Heart left ventricle (tissue), 16 donors: ENCODE measurements around the gene ELF3. TPM values are rescaled to one million over a fixed set of nuclear protein-coding genes. Genes with fewer than 3 reads are reported as not detected.
"Not testable (repeated sequence)": the region's sequence is repeated elsewhere in the genome, so short reads cannot be mapped to it uniquely, and the experiment has no call there.

Source experiments
- ATAC-seq, 4 donors: fragments of 200-7000 bp; cut with Tn5 transposase; one replicate each; pipeline ENCODE4 v1.9.1; 2020 to 2022; ENCODE audit warnings: moderate library complexity in 4 of 4, mild to moderate bottlenecking in 3 of 4, moderate number of reproducible peaks in 1 of 4
- DNase-seq, 5 donors: peaks; one replicate each; pipeline ENCODE4 v3.0.0-alpha.2; 2020
- H3K27ac ChIP-seq, 12 donors: fragments of 200-600 bp; sonication (generic) in 4 of 12; one replicate each; pipeline versions ENCODE4 v1.5.0 to v1.8.0; 2016 to 2022; ENCODE audit warnings: mild to moderate bottlenecking in 2 of 12
- H3K27me3 ChIP-seq, 9 donors: fragments of 200-600 bp; sonication (generic) in 2 of 9; one replicate each; pipeline versions ENCODE4 v1.5.1 to v1.8.0; 2016 to 2022; ENCODE audit warnings: mild to moderate bottlenecking in 3 of 9
- H3K36me3 ChIP-seq, 9 donors: fragments of 200-600 bp; sonication (generic) in 2 of 9; one replicate each; pipeline versions ENCODE4 v1.5.0 to v1.8.0; 2018 to 2022; ENCODE audit warnings: mild to moderate bottlenecking in 2 of 9
- H3K4me1 ChIP-seq, 12 donors: fragments of 200-600 bp; sonication (generic) in 4 of 12; one replicate each; pipeline versions ENCODE4 v1.5.0 to v1.8.0; 2016 to 2022; ENCODE audit warnings: mild to moderate bottlenecking in 3 of 12
- H3K4me3 ChIP-seq, 12 donors: fragments of 200-600 bp; sonication (generic) in 4 of 12; one replicate each; pipeline versions ENCODE4 v1.5.0 to v1.8.0; 2017 to 2022; ENCODE audit warnings: mild to moderate bottlenecking in 9 of 12, moderate library complexity in 4 of 12
- H3K9me3 ChIP-seq, 12 donors: fragments of 200-600 bp; sonication (generic) in 4 of 12; one replicate each; pipeline versions ENCODE4 v1.5.0 to v1.8.0; 2016 to 2022; ENCODE audit warnings: mild to moderate bottlenecking in 1 of 12
- POLR2A ChIP-seq, 2 donors: fragments of 450-650 bp; IDR thresholded peaks; one replicate each; pipeline ENCODE4 v1.6.1; 2017; ENCODE audit warnings: antibody characterized with exemption in 2 of 2, mild to moderate bottlenecking in 2 of 2, moderate library complexity in 2 of 2
- WGBS, 4 donors: extraction: QIAGEN DNeasy Blood & Tissue Kit in 2 of 4; methylation state at CpG; one replicate each; pipeline versions ENCODE4 v1.1.5 to v1.1.7; 2013 to 2018; 5-methylcytosine and 5-hydroxymethylcytosine counted together
- intact Hi-C, 10 donors: fragments of 100-400 bp; cut with DNase I; formaldehyde crosslinking; loops; one replicate each; pipeline versions ENCODE4 v1.11.1 to v1.14.2; 2022
- polyA plus RNA-seq, 2 donors: library from polyadenylated mRNA; stranded (reverse); fragments of 200-250 nt; gene quantifications; one replicate each; pipeline ENCODE4 v1.2.3, GENCODE V29; 2013
- total RNA-seq, 9 donors: library from RNA; depleted of rRNA in 2 of 9; stranded (reverse); fragments of >200 nt in 2 of 9; fragmentation: NEBNext Ultra II Directional in 3 of 9; extraction: Animal tissue kit (Norgen Biotek cat#: 25700) in 3 of 9; gene quantifications; one replicate each; pipeline versions ENCODE4 v1.1.0 to v1.2.4, GENCODE V29; 2016 to 2023
- TF ChIP-seq, protein P1 (sequence below), 12 donors: fragments of 200-600 bp; sonication (generic) in 4 of 12; IDR thresholded peaks; one replicate each; pipeline versions ENCODE4 v1.5.0 to v1.8.0; 2018 to 2022; ENCODE audit warnings: antibody characterized with exemption in 12 of 12, mild to moderate bottlenecking in 5 of 12
- donor health status: ischemic (EF 13 %, LVEDD 7.1; RV severe dilation, severe dysfunction).
- donor health status: healthy with polysubstance abuse.
- donor health status: DM: no; HTN: yes; CAD: no.
- donor health status: DM: no; HTN: no; CAD: no.
- donor health status: ischemic (EF 25% LVEDD 6.9; RV normal size, moderate dysfunction).
- donor health status: ischemic (EF 25% LVEDD 5.7; RV mildly dilated, moderate dysfunction).
- donor health status: healthy.
- donor health status: DM: yes; HTN: yes; CAD: no.
- donor health status: ischemic (EF 35%, LVEDD 5.7; RV mildly dilated, moderate dysfunction).
- donor health status: nonischemic (EF 11% LVEDD 7.7; RV severe dilation, severe dysfunction).
- donor health status: DM: yes; HTN: yes; CAD: no.
- donor health status: PGD.
- donor health status: ischemic (EF 29% LVEDD 5.4; RV normal size, mild dysfunction).
- donor health status: nonischemic (EF 23%, LVEDD 6.1; RV moderate dilation, normal function).

Gene ELF3
- total and polyA plus RNA-seq, 11 donors, result 0.15 to 42.5 (median 0.69) TPM; not detected in 2

DNA sequence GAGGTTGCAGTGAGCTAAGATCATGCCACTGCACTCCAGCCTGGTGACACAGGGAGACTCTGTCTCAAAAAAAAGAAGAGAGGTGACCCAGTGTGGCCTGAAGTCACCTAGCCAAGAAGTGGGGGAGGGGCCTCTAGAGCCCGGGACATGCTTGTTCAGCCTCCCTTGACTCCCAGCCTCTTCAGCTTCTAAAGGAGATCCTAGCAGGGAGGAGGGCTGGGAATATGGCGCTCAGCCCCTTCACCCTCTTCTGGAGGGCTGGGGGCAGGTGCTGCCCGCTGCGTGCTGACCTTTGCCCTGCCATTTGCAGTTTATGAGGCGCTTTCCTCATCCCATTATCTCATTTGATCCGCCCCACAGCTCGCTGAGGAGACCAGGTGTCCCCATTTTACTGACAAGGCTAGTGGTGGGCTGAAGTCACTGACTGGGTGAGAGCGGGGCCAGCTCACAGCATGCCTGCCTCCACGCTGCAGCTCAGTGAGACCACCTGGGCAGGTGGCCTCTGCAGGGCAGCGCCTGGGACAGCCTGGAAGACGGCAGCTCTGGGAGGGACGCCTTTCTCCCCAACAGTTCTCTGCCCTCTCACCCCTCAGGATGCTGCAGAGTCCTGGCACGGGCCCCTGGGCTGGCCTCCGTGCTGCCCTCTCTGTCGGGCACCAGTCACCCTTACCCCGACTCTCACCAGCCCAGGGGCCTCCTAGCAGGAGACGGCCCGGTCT lies 7.5 kb downstream of the ELF3 start:
- Histone ChIP-seq H3K4me3 (no peak overlapping the region), H3K27ac (no peak overlapping the region), H3K36me3 (no peaks in the 10 kb centered on the region), H3K27me3 (peaks cover 0 to 5% (median 0%) of the 10 kb centered on the region in 9 donors), H3K9me3 (no peaks in the 10 kb centered on the region), H3K4me1 (peaks cover 0 to 3% (median 0%) of the 10 kb centered on the region in 12 donors)
- TF ChIP-seq, protein P1, sequence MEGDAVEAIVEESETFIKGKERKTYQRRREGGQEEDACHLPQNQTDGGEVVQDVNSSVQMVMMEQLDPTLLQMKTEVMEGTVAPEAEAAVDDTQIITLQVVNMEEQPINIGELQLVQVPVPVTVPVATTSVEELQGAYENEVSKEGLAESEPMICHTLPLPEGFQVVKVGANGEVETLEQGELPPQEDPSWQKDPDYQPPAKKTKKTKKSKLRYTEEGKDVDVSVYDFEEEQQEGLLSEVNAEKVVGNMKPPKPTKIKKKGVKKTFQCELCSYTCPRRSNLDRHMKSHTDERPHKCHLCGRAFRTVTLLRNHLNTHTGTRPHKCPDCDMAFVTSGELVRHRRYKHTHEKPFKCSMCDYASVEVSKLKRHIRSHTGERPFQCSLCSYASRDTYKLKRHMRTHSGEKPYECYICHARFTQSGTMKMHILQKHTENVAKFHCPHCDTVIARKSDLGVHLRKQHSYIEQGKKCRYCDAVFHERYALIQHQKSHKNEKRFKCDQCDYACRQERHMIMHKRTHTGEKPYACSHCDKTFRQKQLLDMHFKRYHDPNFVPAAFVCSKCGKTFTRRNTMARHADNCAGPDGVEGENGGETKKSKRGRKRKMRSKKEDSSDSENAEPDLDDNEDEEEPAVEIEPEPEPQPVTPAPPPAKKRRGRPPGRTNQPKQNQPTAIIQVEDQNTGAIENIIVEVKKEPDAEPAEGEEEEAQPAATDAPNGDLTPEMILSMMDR (IDR thresholded peaks at IDR 0.05), result no peak
- TF ChIP-seq POLR2A (IDR thresholded peaks at IDR 0.05), result no peak
- intact Hi-C loops, result no loop called here
- ATAC-seq (peak in 2 of 4 donors; percentile 21 to 31), DNase-seq (no peak)
- WGBS, 4 donors, result 63 to 76% (median 69%) methylated on average over 13 to 18 of the region's 18 CpGs

DNA sequence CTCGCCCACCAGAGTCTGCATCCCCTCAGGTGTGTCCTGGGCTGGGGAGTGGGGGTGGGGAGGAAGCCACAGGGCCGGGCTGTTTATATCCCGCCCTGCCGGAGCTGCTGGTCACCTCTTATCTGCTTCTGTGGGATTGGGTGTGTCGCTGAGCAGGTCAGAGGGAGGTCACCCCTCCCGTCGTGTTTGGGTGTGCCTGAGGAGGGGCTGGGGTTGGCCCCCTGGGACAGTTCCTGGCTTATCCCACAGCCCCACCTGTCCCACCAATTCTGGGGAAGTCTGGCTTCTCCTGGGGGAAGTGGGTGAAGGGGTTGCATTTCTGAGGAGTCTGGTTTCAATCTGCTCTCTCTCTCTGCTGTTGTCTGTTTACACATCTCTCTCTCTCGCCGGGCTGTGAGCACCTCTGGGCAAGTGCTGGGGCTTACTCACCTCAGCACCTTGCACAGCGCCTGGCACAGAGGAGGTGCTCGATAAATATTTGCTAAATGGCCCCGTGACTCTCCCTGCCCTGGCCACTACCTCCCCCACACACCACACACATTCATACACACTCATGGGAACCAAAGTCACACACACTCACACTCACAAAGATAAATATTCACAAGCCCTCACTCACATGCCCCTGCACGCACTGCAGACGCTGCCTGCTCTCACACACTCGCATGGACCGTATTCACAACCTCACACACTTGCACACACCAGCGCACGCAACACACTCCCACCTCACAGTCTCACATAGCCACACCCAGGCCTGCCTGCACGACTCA lies 8.3 kb downstream of the ELF3 start:
- Histone ChIP-seq H3K27me3 (peaks cover 0 to 5% (median 0%) of the 10 kb centered on the region in 9 donors), H3K36me3 (no peaks in the 10 kb centered on the region), H3K9me3 (no peaks in the 10 kb centered on the region), H3K4me1 (peaks cover 0 to 3% (median 0%) of the 10 kb centered on the region in 12 donors), H3K27ac (no peak overlapping the region), H3K4me3 (no peak overlapping the region)
- ATAC-seq (peak; percentile 27 to 47 (median 37)), DNase-seq (no peak)
- intact Hi-C loops, result no loop called here
- WGBS, 4 donors, result 43 to 59% (median 53%) methylated on average over 15 to 19 of the region's 19 CpGs
- TF ChIP-seq, protein P1 (IDR thresholded peaks at IDR 0.05), result no peak
- no peak for TF ChIP-seq POLR2A (IDR thresholded peaks at IDR 0.05)

DNA sequence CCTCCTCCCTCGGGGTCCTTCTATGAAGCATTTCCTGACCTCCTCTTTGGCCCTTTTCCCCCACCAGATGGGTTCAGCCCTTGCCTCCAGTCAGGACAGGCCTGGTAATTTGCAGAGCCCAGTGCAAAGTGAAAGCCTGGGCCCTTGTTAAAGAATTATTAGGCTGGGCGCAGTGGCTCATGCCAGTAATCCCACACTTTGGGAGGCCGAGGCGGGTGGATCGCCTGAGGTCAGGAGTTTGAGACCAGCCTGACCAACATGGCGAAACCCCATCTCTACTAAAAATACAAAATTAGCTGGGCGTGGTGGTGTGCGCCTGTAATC lies 8.8 kb downstream of the ELF3 start:
- H3K9me3 ChIP-seq, H3K27ac ChIP-seq, H3K36me3 ChIP-seq, intact Hi-C loops, ATAC-seq, H3K4me3 ChIP-seq, H3K4me1 ChIP-seq, DNase-seq, H3K27me3 ChIP-seq: not testable (repeated sequence)
- 84 to 88% (median 87%) methylated on average over 8 of the region's 8 CpGs for WGBS, 4 donors

DNA sequence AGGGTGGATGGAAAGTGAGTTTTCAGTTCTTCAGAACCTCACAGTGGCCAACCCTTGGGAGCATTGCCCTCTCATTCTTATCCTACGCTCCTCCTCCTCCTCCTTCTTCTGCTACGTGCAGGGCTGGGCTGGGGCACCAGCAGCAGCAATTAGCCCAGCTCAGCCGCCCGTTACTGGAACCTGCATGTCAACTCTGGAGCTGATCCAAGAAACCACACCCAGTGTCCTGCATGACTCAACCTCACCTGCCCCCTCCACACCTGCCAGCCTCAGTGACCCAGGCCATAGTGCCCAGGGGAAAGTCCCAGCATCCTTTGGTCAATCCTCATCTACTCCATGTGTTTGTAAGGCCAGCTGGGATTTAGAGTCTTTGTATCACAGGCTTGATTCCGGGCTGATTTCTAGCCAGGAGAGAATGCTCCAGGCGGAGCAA lies 12.6 kb downstream of the ELF3 start:
- no peak for TF ChIP-seq POLR2A (IDR thresholded peaks at IDR 0.05)
- no peak overlapping the region for H3K27ac ChIP-seq
- 54 to 60% (median 55%) methylated on average over 6 of the region's 6 CpGs for WGBS, 4 donors
- H3K36me3 ChIP-seq, result no peaks in the 10 kb centered on the region
- no peaks in the 10 kb centered on the region for H3K9me3 ChIP-seq
- H3K4me3 ChIP-seq, result no peak overlapping the region
- H3K27me3 ChIP-seq, result peaks cover 0 to 3% (median 0%) of the 10 kb centered on the region in 9 donors
- ATAC-seq (peak in 1 of 4 donors; percentile 19), DNase-seq (no peak)
- H3K4me1 ChIP-seq, result peaks cover 0 to 3% (median 0%) of the 10 kb centered on the region in 12 donors
- intact Hi-C loops, result no loop called here

DNA sequence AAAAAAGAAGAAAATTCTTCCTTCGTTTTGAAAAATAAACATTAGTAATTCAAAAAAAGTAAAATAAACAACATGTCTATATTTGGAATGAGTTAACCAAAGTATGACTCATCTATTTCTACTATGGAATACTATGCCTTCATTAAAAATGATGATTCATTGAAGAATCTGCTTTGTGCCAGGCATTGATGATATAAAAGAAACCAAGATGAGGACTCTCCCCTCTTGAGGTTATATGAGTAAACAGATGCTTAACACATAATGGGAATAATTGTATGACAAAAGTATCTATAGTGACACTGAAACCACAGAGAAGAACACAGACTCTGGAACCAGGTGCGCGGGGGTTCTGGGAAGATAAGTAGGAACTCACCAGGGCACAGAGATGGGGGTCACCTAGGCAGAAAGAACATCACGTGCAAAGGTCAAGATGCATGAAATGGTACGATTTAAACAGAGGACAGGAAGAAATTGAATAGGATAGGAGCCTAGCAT lies 18.8 kb downstream of the ELF3 start:
- Histone ChIP-seq H3K27me3 (no peaks in the 10 kb centered on the region), H3K27ac (no peak overlapping the region), H3K9me3 (no peaks in the 10 kb centered on the region), H3K4me3 (no peak overlapping the region), H3K4me1 (no peaks in the 10 kb centered on the region), H3K36me3 (no peaks in the 10 kb centered on the region)
- ATAC-seq (no peak), DNase-seq (no peak)
- intact Hi-C loops, result no loop called here
- TF ChIP-seq POLR2A (IDR thresholded peaks at IDR 0.05), result no peak
- TF ChIP-seq, protein P1 (IDR thresholded peaks at IDR 0.05), result no peak
- WGBS, 4 donors, result 78 to 88% (median 80%) methylated on average over 5 of the region's 5 CpGs
